ENCODE measurements around the gene NRG3. TPM values are rescaled to one million over a fixed set of nuclear protein-coding genes. Genes with fewer than 3 reads are reported as not detected.
A peak's percentile ranks its signal among the peaks of the same experiment; 100 is the strongest.

Gene NRG3
- total and polyA plus RNA-seq, 2 donors (not counting 1 experiment from before 2014, with no cell fraction given) = not detected

GRCh38 chr10:81961451-81962184 lies 86.6 kb downstream of the NRG3 start:
- TF ChIP-seq CTCF (conservative IDR thresholded peaks at IDR 0.05 in 1 of 2, IDR thresholded peaks at IDR 0.05 in 1 of 2; ENCODE audit: low read depth in 1 of 2, low read length in 2 of 2) (no peak), EZH2 (IDR thresholded peaks at IDR 0.05; ENCODE audit: low read length, missing control alignments) (no peak)
- H2AFZ ChIP-seq (ENCODE audit: low read length) = no peak overlapping the region
- H3K79me2 ChIP-seq (ENCODE audit: control insufficient read depth, insufficient read depth, low read length) = no peaks in the 10 kb centered on the region
- no peak overlapping the region for H3K4me2 ChIP-seq (ENCODE audit: extremely low read depth, insufficient read depth, low read length)
- no peaks in the 10 kb centered on the region for H3K36me3 ChIP-seq (ENCODE audit: control insufficient read depth, insufficient read depth, low read length)
- H4K20me1 ChIP-seq (ENCODE audit: control insufficient read depth, extremely low read depth, insufficient read depth, low read length) = no peaks in the 10 kb centered on the region
- no peaks in the 10 kb centered on the region for H3K4me1 ChIP-seq (ENCODE audit: control insufficient read depth, extremely low read depth, insufficient read depth, low read length)
- H3K27me3 ChIP-seq (ENCODE audit: control insufficient read depth, insufficient read depth, low read length) = no peaks in the 10 kb centered on the region
- H3K9ac ChIP-seq (ENCODE audit: insufficient read depth, low read length) = no peak overlapping the region
- no peak overlapping the region for H3K4me3 ChIP-seq (replicated peaks in 1 of 4; ENCODE audit: control extremely low read depth in 1 of 4, insufficient read depth in 1 of 4, low read depth in 3 of 4, low read length in 4 of 4)
- H3K27ac ChIP-seq (ENCODE audit: insufficient read depth, low read length) = no peak overlapping the region
- DNase-seq (ENCODE audit: low read depth in 2 of 2) = no peak
- no peaks in the 10 kb centered on the region for H3K9me3 ChIP-seq (ENCODE audit: control insufficient read depth, insufficient read depth, low read depth, low read length)

DNA sequence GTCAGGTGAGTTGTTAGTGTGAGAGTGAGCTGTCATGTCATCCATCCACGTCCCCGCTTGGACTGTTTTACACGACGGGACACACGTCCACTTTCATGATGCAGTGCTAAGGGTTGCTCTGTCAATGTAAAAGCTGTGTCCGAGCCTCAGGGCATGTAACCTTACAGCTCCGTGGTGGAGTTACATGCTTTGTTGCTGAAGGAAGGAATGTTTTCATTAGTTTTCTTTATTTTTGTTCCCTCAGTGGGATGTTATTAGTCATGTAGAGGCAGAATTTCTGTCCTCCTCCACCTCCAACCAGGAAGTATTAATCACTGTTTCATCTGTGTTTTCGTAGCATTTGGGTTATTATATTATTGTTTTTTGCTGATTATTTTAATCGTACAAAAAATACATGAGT lies 88.6 kb downstream of the NRG3 start:
- no peaks in the 10 kb centered on the region for H3K36me3 ChIP-seq (ENCODE audit: control insufficient read depth, insufficient read depth, low read length)
- no peaks in the 10 kb centered on the region for H4K20me1 ChIP-seq (ENCODE audit: control insufficient read depth, extremely low read depth, insufficient read depth, low read length)
- no peak overlapping the region for H3K27ac ChIP-seq (ENCODE audit: insufficient read depth, low read length)
- no peaks in the 10 kb centered on the region for H3K4me1 ChIP-seq (ENCODE audit: control insufficient read depth, extremely low read depth, insufficient read depth, low read length)
- H2AFZ ChIP-seq (ENCODE audit: low read length) = no peak overlapping the region
- no peak overlapping the region for H3K9ac ChIP-seq (ENCODE audit: insufficient read depth, low read length)
- H3K27me3 ChIP-seq (ENCODE audit: control insufficient read depth, insufficient read depth, low read length) = no peaks in the 10 kb centered on the region
- no peak overlapping the region for H3K4me2 ChIP-seq (ENCODE audit: extremely low read depth, insufficient read depth, low read length)
- DNase-seq (ENCODE audit: low read depth in 2 of 2) = peak in 1 of 2 donors; percentile 6
- no peaks in the 10 kb centered on the region for H3K9me3 ChIP-seq (ENCODE audit: control insufficient read depth, insufficient read depth, low read depth, low read length)
- TF ChIP-seq EZH2 (IDR thresholded peaks at IDR 0.05; ENCODE audit: low read length, missing control alignments) = no peak
- TF ChIP-seq CTCF (conservative IDR thresholded peaks at IDR 0.05 in 1 of 2, IDR thresholded peaks at IDR 0.05 in 1 of 2; ENCODE audit: low read depth in 1 of 2, low read length in 2 of 2) = no peak
- H3K4me3 ChIP-seq (replicated peaks in 1 of 4; ENCODE audit: control extremely low read depth in 1 of 4, insufficient read depth in 1 of 4, low read depth in 3 of 4, low read length in 4 of 4) = no peak overlapping the region
- H3K79me2 ChIP-seq (ENCODE audit: control insufficient read depth, insufficient read depth, low read length) = no peaks in the 10 kb centered on the region

DNA sequence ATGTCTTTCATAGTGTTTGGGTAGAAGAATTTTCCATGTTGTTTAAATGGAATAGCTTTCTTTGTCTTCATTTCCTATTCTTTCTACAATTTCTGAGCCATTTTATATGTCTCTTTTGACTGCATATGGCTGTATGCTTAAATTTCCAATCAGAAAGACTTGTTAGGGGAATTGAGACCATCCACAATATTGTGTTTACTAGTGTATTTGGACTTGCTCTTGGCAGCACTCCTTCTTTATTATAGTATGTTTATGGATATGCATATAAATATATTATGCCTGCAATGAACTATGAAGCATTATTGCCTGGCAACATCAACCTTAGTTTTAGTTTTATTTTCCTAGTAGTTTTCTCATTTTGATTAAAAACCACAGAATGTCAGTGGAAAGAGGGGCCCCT lies 92.7 kb downstream of the NRG3 start:
- H3K9ac ChIP-seq (ENCODE audit: insufficient read depth, low read length) = no peak overlapping the region
- no peak for DNase-seq (ENCODE audit: low read depth in 2 of 2)
- H3K4me1 ChIP-seq (ENCODE audit: control insufficient read depth, extremely low read depth, insufficient read depth, low read length) = no peaks in the 10 kb centered on the region
- no peaks in the 10 kb centered on the region for H3K36me3 ChIP-seq (ENCODE audit: control insufficient read depth, insufficient read depth, low read length)
- no peaks in the 10 kb centered on the region for H3K27me3 ChIP-seq (ENCODE audit: control insufficient read depth, insufficient read depth, low read length)
- H3K4me3 ChIP-seq (replicated peaks in 1 of 4; ENCODE audit: control extremely low read depth in 1 of 4, insufficient read depth in 1 of 4, low read depth in 3 of 4, low read length in 4 of 4) = no peak overlapping the region
- H3K79me2 ChIP-seq (ENCODE audit: control insufficient read depth, insufficient read depth, low read length) = no peaks in the 10 kb centered on the region
- H3K27ac ChIP-seq (ENCODE audit: insufficient read depth, low read length) = no peak overlapping the region
- H4K20me1 ChIP-seq (ENCODE audit: control insufficient read depth, extremely low read depth, insufficient read depth, low read length) = no peaks in the 10 kb centered on the region
- H3K9me3 ChIP-seq (ENCODE audit: control insufficient read depth, insufficient read depth, low read depth, low read length) = no peaks in the 10 kb centered on the region
- TF ChIP-seq EZH2 (IDR thresholded peaks at IDR 0.05; ENCODE audit: low read length, missing control alignments) (no peak), CTCF (conservative IDR thresholded peaks at IDR 0.05 in 1 of 2, IDR thresholded peaks at IDR 0.05 in 1 of 2; ENCODE audit: low read depth in 1 of 2, low read length in 2 of 2) (no peak)
- no peak overlapping the region for H3K4me2 ChIP-seq (ENCODE audit: extremely low read depth, insufficient read depth, low read length)
- H2AFZ ChIP-seq (ENCODE audit: low read length) = no peak overlapping the region

All from fibroblast of lung (primary cell).